AG09319 (cell line): Measurements from ENCODE around the gene MRPL36.

Experiments used
- DNase-seq: peaks from one replicate; pipeline ENCODE4 v3.0.0-alpha.2; 2010; ENCODE audit warnings: low read depth; ENCODE audit errors: extremely low read depth
- CTCF ChIP-seq: IDR thresholded peaks from 2 replicates; pipeline ENCODE4 v1.5.1; 2011; ENCODE audit warnings: low read depth, mild to moderate bottlenecking, inconsistent platforms, low read length, moderate library complexity

Gene MRPL36

GRCh38 chr5:1808439-1808838 is 8.8 kb upstream of the MRPL36 start:
- DNase-seq, result no peak
- no peak for TF ChIP-seq CTCF

GRCh38 chr5:1807451-1808185 is 8.0 kb upstream of the MRPL36 start:
- TF ChIP-seq CTCF, result no peak
- DNase-seq, result no peak

- DNase-seq, result no peak
- TF ChIP-seq CTCF, result no peak
Observed at GRCh38 chr5:1806974-1807373, 7.3 kb upstream of the MRPL36 start.

- TF ChIP-seq CTCF, result no peak
- no peak for DNase-seq
Observed at GRCh38 chr5:1806199-1806598, 6.6 kb upstream of the MRPL36 start.

GRCh38 chr5:1805736-1806135 is 6.1 kb upstream of the MRPL36 start:
- no peak for DNase-seq
- TF ChIP-seq CTCF, result no peak

GRCh38 chr5:1805326-1805725 is 5.7 kb upstream of the MRPL36 start:
- DNase-seq, result no peak

More at GRCh38 chr5:1805326-1805725, 5.7 kb upstream of the MRPL36 start:
- no peak for TF ChIP-seq CTCF
